Measurements from ENCODE around the gene ADCK1.
"Not testable (repeated sequence)": the region's sequence is repeated elsewhere in the genome, so short reads cannot be mapped to it uniquely, and the experiment has no call there.

Gene ADCK1

DNA sequence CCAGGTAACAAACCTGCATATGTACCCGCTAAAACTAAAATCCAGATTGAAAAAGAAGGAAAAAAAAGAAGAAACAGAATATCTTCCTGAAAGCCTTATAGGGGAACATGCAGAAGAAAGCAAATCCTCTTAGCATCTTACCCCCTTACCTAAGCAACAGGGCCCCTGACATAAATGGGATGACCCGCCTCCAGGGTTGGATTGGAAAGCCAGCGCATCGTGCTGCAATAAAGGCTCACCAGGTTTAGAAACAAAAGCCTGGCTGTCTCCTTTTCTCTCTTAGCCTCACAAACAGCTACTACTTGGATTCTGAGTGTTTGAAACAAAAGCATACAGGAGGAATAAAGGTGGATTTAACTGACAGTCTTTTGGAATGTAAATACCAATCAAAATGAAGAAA, 13.8 kb upstream of the ADCK1 start:
- Histone ChIP-seq H3K9me3 (ENCODE audit: control insufficient read depth, low read depth, low read length) (no peaks in the 10 kb centered on the region), H3K4me3 (ENCODE audit: low read length) (no peak overlapping the region), H3K36me3 (ENCODE audit: control insufficient read depth, low read depth, low read length) (no peaks in the 10 kb centered on the region), H3K27me3 (ENCODE audit: control insufficient read depth, insufficient read depth, low read length) (no peaks in the 10 kb centered on the region), H3K4me1 (ENCODE audit: control insufficient read depth, low read depth, low read length) (peaks cover 10% of the 10 kb centered on the region), H3K9ac (ENCODE audit: low read length) (no peak overlapping the region), H3K27ac (ENCODE audit: low read length) (no peak overlapping the region)

DNA sequence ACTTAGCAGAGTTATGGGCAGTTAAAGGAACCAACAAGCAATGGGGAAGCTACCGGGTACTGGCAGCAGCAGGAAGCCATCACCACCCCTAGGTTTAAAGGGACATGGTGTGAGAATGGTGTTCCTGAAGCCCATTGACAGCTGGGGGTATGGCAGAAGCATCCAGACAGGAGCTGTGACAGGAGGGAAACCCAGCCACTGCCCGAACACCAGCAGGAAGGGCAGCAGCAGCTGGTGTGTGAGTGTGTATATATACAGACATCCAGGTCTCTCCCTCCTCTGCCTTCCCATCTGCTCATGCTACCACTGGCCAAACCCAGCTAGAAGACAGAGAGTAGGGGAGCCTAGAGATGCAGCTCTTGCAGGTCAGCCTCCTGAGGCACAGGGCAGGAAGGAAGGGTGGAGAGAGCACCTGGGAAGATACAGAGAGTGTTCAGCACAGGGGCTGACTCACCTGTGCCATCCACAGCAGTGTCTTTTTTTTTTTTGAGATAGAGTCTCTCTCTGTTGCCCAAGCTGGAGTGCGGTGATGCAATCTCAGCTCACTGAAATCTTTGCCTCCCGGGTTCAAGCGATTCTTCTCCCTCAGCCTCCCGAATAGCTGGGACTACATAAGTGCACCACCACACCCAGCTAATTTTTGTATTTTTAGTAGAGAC, 9.2 kb upstream of the ADCK1 start:
- Histone ChIP-seq H3K36me3 (ENCODE audit: control insufficient read depth, low read depth, low read length) (no peaks in the 10 kb centered on the region), H3K4me1 (ENCODE audit: control insufficient read depth, low read depth, low read length) (peaks cover 9% of the 10 kb centered on the region), H3K9me3 (ENCODE audit: control insufficient read depth, low read depth, low read length) (no peaks in the 10 kb centered on the region), H3K4me3 (ENCODE audit: low read length) (no peak overlapping the region), H3K27ac (ENCODE audit: low read length) (no peak overlapping the region), H3K9ac (ENCODE audit: low read length) (no peak overlapping the region), H3K27me3 (ENCODE audit: control insufficient read depth, insufficient read depth, low read length) (no peaks in the 10 kb centered on the region)

DNA sequence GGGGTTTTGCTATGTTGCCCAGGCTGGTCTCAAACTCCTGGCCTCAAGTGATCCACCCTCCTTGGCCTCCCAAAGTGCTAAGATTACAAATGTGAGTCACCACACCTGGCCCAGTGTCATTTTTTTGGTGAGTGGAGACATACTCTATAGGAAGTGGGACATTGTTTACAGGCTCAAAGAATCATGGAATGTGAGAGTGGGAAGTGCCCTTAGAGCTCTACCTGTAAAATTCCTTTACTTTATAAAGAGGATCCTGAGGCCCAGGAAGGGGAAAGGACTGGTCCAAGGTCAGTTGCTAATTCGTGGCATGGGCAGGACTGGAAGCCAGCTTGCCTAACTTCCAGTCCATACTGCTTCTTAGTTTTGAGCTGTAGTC, 8.7 kb upstream of the ADCK1 start:
- Histone ChIP-seq H3K4me3 (ENCODE audit: low read length) (no peak overlapping the region), H3K9me3 (ENCODE audit: control insufficient read depth, low read depth, low read length) (no peaks in the 10 kb centered on the region), H3K27me3 (ENCODE audit: control insufficient read depth, insufficient read depth, low read length) (no peaks in the 10 kb centered on the region), H3K9ac (ENCODE audit: low read length) (no peak overlapping the region), H3K4me1 (ENCODE audit: control insufficient read depth, low read depth, low read length) (peaks cover 3% of the 10 kb centered on the region), H3K36me3 (ENCODE audit: control insufficient read depth, low read depth, low read length) (no peaks in the 10 kb centered on the region), H3K27ac (ENCODE audit: low read length) (no peak overlapping the region)

DNA sequence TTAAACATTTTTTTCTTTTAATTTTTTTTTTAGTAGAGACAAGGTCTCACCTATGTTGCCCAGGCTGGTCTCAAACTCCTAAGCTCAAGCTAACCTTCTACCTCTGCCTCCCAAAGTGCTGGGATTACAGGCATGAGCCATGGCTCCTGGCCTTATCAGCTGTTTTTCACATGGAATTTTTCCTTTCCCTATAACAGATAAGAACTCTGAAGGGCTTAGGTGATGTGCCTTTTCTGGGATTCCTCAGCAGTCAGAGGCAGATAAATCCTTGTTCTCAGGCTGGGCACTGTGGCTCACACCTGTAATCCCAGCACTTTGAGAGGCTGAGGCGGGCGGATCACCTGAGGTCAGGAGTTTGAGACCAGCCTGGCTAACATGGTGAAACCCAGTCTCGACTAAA, 6.7 kb upstream of the ADCK1 start:
- not testable (repeated sequence) for H3K27me3 ChIP-seq (ENCODE audit: control insufficient read depth, insufficient read depth, low read length); H3K27ac ChIP-seq (ENCODE audit: low read length); H3K36me3 ChIP-seq (ENCODE audit: control insufficient read depth, low read depth, low read length); H3K9me3 ChIP-seq (ENCODE audit: control insufficient read depth, low read depth, low read length); H3K4me3 ChIP-seq (ENCODE audit: low read length); H3K4me1 ChIP-seq (ENCODE audit: control insufficient read depth, low read depth, low read length); H3K9ac ChIP-seq (ENCODE audit: low read length)

DNA sequence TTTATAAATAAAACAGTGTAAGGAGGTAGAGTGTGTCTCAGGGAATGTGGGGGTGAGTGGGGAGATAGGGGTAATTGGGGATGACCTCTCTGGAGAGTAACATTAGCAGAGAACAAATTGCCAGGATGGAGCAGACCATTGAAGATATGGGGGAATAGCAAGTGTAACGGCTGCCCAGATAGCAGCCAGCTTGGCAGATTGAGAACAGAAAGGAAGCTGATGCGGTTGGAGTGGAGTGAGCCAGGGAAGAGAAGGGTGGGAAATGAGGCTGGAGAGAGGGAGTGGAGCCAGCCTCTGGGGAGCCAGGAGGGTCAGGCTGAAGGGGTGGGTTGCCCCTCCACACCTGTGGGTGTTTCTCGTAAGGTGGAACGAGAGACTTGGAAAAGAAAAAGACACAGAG, 5.6 kb upstream of the ADCK1 start:
- no peak overlapping the region for H3K27ac ChIP-seq (ENCODE audit: low read length)
- no peaks in the 10 kb centered on the region for H3K9me3 ChIP-seq (ENCODE audit: control insufficient read depth, low read depth, low read length)
- no peak overlapping the region for H3K4me3 ChIP-seq (ENCODE audit: low read length)
- H3K36me3 ChIP-seq (ENCODE audit: control insufficient read depth, low read depth, low read length), result no peaks in the 10 kb centered on the region
- no peaks in the 10 kb centered on the region for H3K27me3 ChIP-seq (ENCODE audit: control insufficient read depth, insufficient read depth, low read length)
- H3K9ac ChIP-seq (ENCODE audit: low read length), result no peak overlapping the region
- H3K4me1 ChIP-seq (ENCODE audit: control insufficient read depth, low read depth, low read length), result no peaks in the 10 kb centered on the region

DNA sequence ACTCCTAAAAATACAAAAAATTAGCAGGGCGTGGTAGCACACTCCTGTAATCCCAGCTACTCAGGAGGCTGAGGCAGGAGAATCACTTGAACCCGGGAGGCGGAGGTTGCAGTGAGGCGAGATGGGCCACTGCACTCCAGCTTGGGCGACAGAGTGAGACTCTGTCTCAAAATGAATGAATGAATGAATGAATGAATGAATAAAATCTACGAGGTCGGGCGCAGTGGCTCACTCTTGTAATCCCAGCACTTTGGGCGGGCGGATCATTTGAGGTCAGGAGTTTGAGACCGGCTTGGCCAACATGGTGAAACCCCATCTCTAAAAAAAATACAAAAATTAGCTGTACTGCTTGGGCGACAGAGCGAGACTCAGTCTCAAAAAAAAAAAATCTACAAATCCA, 453 bp upstream of the ADCK1 start:
- peak overlapping the region; percentile 76 for H3K9ac ChIP-seq (ENCODE audit: low read length)
- peak overlapping the region; percentile 77 for H3K4me3 ChIP-seq (ENCODE audit: low read length)
- H3K4me1 ChIP-seq (ENCODE audit: control insufficient read depth, low read depth, low read length); H3K36me3 ChIP-seq (ENCODE audit: control insufficient read depth, low read depth, low read length); H3K9me3 ChIP-seq (ENCODE audit: control insufficient read depth, low read depth, low read length); H3K27ac ChIP-seq (ENCODE audit: low read length); H3K27me3 ChIP-seq (ENCODE audit: control insufficient read depth, insufficient read depth, low read length): not testable (repeated sequence)

DNA sequence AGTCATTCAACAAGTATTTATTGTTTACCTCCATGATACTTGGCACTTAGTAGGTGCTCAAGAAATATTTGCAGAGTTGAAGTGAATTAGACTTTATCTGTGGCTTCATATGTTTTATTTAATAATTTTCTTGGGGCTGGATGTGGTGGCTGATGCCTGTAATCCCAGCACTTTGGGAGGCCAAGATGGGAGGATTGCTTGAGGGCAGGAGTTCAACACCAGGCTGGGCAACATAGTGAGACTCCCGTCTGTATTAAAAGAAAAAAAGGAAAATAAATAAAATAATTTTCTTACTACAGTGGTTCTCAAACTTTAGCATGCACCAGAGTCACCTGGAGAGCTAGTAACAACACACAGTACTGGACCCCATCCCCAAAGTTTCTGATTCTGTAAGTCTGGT, 905 bp downstream of the ADCK1 start:
- no peaks in the 10 kb centered on the region for H3K27me3 ChIP-seq (ENCODE audit: control insufficient read depth, insufficient read depth, low read length)

DNA sequence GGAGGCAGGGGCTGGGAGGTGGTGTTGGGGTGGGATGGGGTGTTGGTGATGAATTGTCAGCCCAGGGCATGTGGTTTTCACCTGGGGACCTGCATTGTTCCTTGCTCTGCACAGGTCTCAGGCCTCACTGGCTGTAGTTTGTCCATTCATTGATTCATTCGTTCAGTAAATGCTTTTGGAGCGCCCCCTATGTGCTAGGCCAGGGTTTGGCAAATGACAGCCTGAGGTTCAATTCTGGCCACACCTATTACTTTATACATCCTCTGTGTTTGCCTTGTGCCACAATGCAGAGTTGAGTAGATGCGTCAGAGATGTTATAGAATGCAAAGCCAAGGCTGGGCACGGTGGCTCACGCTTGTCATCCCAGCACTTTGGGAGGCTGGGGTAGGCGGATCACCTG, 4.7 kb downstream of the ADCK1 start:
- Histone ChIP-seq H3K4me1 (ENCODE audit: control insufficient read depth, low read depth, low read length) (no peaks in the 10 kb centered on the region), H3K9me3 (ENCODE audit: control insufficient read depth, low read depth, low read length) (no peaks in the 10 kb centered on the region), H3K27me3 (ENCODE audit: control insufficient read depth, insufficient read depth, low read length) (no peaks in the 10 kb centered on the region)

More for the DNA sequence above, 905 bp downstream of the ADCK1 start:
- Histone ChIP-seq H3K27ac (ENCODE audit: low read length) (no peak overlapping the region), H3K4me3 (ENCODE audit: low read length) (peak overlapping the region; percentile 77), H3K9ac (ENCODE audit: low read length) (peak overlapping the region; percentile 76), H3K4me1 (ENCODE audit: control insufficient read depth, low read depth, low read length) (no peaks in the 10 kb centered on the region), H3K9me3 (ENCODE audit: control insufficient read depth, low read depth, low read length) (no peaks in the 10 kb centered on the region), H3K36me3 (ENCODE audit: control insufficient read depth, low read depth, low read length) (no peaks in the 10 kb centered on the region)

DNA sequence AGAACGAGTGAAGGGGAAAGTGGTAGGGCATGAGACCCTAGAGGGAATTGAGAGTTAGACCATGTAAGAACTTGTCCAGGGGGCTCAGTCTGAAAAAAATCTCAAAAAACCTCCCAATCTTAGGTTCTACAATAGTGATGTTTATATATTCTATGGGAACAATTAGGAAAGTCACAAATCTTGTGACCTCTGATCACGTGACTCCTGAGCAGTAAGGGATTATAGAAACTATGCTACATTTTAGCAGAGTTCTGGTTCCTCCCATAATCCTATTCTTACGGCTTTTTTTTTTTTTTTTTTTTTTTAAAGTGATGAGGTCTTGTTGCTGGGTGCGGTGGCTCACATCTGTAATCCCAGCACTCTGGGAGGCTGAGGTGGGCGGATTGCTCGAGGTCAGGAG, 5.8 kb downstream of the ADCK1 start:
- Histone ChIP-seq H3K4me3 (ENCODE audit: low read length) (no peak overlapping the region), H3K27ac (ENCODE audit: low read length) (no peak overlapping the region), H3K9me3 (ENCODE audit: control insufficient read depth, low read depth, low read length) (no peaks in the 10 kb centered on the region), H3K36me3 (ENCODE audit: control insufficient read depth, low read depth, low read length) (no peaks in the 10 kb centered on the region), H3K27me3 (ENCODE audit: control insufficient read depth, insufficient read depth, low read length) (no peaks in the 10 kb centered on the region), H3K4me1 (ENCODE audit: control insufficient read depth, low read depth, low read length) (no peaks in the 10 kb centered on the region), H3K9ac (ENCODE audit: low read length) (no peak overlapping the region)

More for the DNA sequence above, 4.7 kb downstream of the ADCK1 start:
- no peaks in the 10 kb centered on the region for H3K36me3 ChIP-seq (ENCODE audit: control insufficient read depth, low read depth, low read length)
- no peak overlapping the region for H3K27ac ChIP-seq (ENCODE audit: low read length)
- H3K9ac ChIP-seq (ENCODE audit: low read length), result no peak overlapping the region
- H3K4me3 ChIP-seq (ENCODE audit: low read length), result no peak overlapping the region

DNA sequence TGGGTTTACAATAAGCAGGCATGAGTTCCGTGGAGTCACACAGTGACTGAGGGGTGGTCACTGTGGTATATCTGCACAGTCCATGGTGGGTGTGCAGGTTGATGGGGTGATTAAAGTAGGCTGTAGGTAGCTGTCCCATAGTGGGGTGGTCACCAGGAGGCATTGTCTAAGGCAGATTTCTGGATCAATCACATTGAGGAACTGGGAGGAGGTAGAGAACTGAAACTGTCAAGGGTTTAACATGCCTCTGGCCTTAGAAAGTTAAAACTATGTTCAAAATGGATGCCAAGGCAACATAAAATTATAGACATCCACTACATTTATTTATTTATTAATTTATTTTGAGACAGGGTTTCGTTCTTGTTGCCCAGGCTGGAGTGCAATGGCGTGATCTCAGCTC, 8.3 kb downstream of the ADCK1 start:
- Histone ChIP-seq H3K27me3 (ENCODE audit: control insufficient read depth, insufficient read depth, low read length) (no peaks in the 10 kb centered on the region), H3K36me3 (ENCODE audit: control insufficient read depth, low read depth, low read length) (no peaks in the 10 kb centered on the region), H3K27ac (ENCODE audit: low read length) (no peak overlapping the region), H3K4me3 (ENCODE audit: low read length) (no peak overlapping the region), H3K4me1 (ENCODE audit: control insufficient read depth, low read depth, low read length) (no peaks in the 10 kb centered on the region), H3K9me3 (ENCODE audit: control insufficient read depth, low read depth, low read length) (no peaks in the 10 kb centered on the region), H3K9ac (ENCODE audit: low read length) (no peak overlapping the region)

DNA sequence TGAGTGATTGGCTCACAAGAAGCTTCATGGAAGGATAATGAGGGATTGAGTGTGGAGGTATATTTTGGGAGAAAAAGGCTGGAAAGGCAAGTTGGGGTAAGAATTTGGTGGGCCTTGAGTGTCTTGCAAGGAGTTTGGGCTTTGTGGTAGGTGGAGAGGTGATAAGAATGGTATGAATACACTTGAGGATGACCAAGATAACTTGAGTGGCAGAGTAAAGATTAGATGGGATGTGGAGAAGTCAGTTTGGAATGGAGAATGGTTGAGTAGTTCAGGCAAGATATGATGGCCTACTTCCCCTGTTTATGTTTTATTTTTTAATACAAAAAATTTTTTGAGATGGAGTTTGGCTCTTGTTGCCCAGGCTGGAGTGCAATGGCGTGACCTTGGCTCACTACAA, 9.1 kb downstream of the ADCK1 start:
- no peaks in the 10 kb centered on the region for H3K9me3 ChIP-seq (ENCODE audit: control insufficient read depth, low read depth, low read length)
- H3K27me3 ChIP-seq (ENCODE audit: control insufficient read depth, insufficient read depth, low read length), result no peaks in the 10 kb centered on the region
- no peaks in the 10 kb centered on the region for H3K36me3 ChIP-seq (ENCODE audit: control insufficient read depth, low read depth, low read length)
- H3K27ac ChIP-seq (ENCODE audit: low read length), result no peak overlapping the region
- no peaks in the 10 kb centered on the region for H3K4me1 ChIP-seq (ENCODE audit: control insufficient read depth, low read depth, low read length)
- no peak overlapping the region for H3K4me3 ChIP-seq (ENCODE audit: low read length)
- H3K9ac ChIP-seq (ENCODE audit: low read length), result no peak overlapping the region

DNA sequence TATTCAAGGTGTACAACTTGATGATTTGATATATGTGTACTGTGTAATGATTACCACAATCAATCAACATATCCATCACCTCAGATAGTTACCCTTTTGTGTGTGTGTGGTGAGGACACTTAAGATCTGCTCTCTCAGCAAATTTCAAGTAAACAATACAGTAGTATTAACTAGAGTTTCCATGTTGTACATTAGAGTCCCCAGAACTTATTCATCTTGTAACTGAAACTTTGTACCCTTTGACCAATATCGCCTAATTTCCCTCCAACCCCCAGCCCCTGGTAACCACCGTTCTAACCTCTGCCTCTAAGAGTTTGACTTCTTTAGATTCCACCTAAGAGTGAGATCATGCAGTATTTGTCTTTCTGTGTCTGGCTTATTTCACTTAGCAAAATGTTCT, 12.1 kb downstream of the ADCK1 start:
- Histone ChIP-seq H3K4me3 (ENCODE audit: low read length) (no peak overlapping the region), H3K4me1 (ENCODE audit: control insufficient read depth, low read depth, low read length) (no peaks in the 10 kb centered on the region), H3K27me3 (ENCODE audit: control insufficient read depth, insufficient read depth, low read length) (no peaks in the 10 kb centered on the region), H3K27ac (ENCODE audit: low read length) (no peak overlapping the region), H3K9ac (ENCODE audit: low read length) (no peak overlapping the region), H3K36me3 (ENCODE audit: control insufficient read depth, low read depth, low read length) (no peaks in the 10 kb centered on the region), H3K9me3 (ENCODE audit: control insufficient read depth, low read depth, low read length) (no peaks in the 10 kb centered on the region)
